Activated gamma-delta T cell (primary cell): Measurements from ENCODE around the gene USP43.
"Not testable (repeated sequence)": the region's sequence is repeated elsewhere in the genome, so short reads cannot be mapped to it uniquely, and the experiment has no call there.

Experiments used
- DNase-seq: peaks from one replicate; lab custom pipeline; 2025; lab: John Stamatoyannopoulos, UW
- total RNA-seq, 2 donors: gene quantifications; one replicate each; lab custom pipeline; 2026; lab: John Stamatoyannopoulos, UW

The USP43 gene, protein sequence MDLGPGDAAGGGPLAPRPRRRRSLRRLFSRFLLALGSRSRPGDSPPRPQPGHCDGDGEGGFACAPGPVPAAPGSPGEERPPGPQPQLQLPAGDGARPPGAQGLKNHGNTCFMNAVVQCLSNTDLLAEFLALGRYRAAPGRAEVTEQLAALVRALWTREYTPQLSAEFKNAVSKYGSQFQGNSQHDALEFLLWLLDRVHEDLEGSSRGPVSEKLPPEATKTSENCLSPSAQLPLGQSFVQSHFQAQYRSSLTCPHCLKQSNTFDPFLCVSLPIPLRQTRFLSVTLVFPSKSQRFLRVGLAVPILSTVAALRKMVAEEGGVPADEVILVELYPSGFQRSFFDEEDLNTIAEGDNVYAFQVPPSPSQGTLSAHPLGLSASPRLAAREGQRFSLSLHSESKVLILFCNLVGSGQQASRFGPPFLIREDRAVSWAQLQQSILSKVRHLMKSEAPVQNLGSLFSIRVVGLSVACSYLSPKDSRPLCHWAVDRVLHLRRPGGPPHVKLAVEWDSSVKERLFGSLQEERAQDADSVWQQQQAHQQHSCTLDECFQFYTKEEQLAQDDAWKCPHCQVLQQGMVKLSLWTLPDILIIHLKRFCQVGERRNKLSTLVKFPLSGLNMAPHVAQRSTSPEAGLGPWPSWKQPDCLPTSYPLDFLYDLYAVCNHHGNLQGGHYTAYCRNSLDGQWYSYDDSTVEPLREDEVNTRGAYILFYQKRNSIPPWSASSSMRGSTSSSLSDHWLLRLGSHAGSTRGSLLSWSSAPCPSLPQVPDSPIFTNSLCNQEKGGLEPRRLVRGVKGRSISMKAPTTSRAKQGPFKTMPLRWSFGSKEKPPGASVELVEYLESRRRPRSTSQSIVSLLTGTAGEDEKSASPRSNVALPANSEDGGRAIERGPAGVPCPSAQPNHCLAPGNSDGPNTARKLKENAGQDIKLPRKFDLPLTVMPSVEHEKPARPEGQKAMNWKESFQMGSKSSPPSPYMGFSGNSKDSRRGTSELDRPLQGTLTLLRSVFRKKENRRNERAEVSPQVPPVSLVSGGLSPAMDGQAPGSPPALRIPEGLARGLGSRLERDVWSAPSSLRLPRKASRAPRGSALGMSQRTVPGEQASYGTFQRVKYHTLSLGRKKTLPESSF
- total RNA-seq: 0.96 to 1.7 reads per million in 2 donors

DNA sequence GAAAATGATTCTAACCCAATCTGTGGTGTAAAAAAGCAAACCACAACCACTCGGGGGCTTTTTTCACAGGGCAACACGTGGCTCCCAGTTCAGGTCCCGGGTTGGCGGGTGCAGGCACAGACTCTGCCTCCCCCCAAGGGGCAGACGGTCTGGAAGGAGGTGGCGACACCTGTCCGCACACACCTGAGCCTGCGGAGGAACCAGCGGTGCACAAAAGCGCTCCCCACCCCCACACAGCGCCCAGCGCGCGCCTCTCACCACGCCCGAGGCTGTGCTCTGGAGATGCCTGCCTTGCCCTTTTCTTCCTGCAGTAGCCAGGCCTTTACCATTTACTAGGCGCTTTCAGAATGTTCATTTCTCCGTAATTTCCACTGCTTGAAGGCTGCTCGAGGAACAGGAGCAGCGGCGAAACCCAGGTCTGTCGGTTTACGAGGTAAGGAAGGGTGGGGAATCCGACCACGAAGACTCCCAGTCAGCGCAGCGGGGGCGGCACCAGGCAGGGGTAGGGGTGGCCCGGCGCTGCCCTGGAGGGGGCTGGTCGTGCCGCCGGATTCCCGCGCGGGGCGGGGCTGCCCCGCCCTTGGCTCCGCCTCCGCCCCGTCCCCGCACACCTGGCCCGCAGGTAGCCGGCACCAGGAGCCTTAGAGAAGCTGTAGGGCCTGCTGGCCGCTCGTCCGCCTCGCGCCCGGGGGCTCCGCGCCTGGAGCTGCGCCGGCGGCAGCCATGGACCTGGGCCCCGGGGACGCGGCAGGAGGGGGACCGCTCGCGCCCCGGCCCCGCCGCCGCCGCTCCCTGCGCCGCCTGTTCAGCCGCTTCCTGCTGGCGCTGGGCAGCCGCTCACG, at the start of gene USP43:
Gene USP43 (plus strand): TSS at position 608 of the 842 bp plus-strand sequence. CDS start 116 bp downstream, at position 724.
- no peak for DNase-seq

DNA sequence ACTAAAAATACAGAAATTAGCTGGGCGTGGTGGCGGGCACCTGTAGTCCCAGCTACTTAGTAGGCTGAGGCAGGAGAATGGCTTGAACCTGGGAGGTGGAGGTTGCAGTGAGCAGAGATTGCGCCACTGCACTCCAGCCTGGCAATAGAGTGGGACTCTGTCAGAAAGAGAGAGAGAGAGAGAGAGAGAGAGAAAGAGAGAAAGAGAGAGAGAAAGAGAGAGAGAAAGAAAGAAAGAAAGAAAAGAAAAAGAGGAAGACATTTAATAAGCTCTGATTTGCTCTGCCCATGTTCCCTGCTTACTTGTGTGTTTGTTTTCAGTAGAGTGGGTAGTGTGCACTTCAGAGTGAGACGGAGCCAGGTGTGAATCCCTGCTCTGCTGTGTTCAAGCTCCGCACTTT, 47.7 kb upstream of the USP43 start:
- not testable (repeated sequence) for DNase-seq

GRCh38 chr17:9598661-9599060, 46.7 kb upstream of the USP43 start:
- no peak for DNase-seq

- DNase-seq: not testable (repeated sequence)
Observed at GRCh38 chr17:9604583-9604982, 40.7 kb upstream of the USP43 start.

DNA sequence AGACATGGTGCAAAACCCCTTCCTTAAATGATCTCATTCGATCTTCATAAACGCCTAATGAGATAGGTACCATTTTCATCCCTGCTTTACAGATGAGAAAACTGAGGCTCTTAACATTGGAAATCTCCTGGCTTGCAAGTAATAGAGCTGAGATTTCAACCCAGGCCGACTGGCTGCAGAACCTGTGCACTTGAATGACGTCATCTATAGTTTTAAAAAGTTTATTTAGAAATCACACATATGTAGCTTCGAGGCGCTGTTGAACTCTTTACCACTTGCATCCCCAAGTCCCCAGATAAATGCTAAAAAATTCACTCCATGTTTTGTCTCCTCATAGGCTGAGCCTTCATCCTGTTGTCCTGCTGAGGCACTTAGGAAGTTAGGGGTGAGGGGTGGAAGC, 38.9 kb upstream of the USP43 start:
- DNase-seq: no peak

GRCh38 chr17:9607058-9607457, 38.3 kb upstream of the USP43 start:
- not testable (repeated sequence) for DNase-seq

- DNase-seq: no peak
Observed at GRCh38 chr17:9611557-9611956, 33.8 kb upstream of the USP43 start.

- no peak for DNase-seq
Observed at GRCh38 chr17:9612006-9612405, 33.3 kb upstream of the USP43 start.

DNA sequence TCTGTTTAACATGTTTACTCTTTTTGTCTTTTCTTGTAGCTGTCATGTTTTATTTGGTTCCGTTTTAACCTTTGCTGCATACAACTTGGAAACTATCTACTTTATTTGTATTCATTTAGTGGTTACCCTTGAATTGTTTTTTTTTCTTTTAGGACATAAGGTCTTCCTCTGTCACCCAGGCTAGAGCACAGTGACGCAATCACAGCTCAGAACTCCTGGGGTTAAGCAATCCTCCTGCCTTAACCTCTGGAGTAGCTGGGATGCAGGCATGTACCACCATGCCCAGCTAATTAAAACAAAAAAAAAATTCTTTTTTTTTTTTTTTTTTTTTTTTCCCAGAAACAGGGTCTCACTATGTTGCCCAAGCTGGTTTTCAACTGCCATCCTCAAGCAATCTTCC, 29.8 kb upstream of the USP43 start:
- no peak for DNase-seq

- no peak for DNase-seq
Observed at GRCh38 chr17:9622961-9623360, 22.4 kb upstream of the USP43 start.

- no peak for DNase-seq
Observed at GRCh38 chr17:9628509-9628908, 16.8 kb upstream of the USP43 start.

- no peak for DNase-seq
Observed at GRCh38 chr17:9632741-9633140, 12.6 kb upstream of the USP43 start.

DNA sequence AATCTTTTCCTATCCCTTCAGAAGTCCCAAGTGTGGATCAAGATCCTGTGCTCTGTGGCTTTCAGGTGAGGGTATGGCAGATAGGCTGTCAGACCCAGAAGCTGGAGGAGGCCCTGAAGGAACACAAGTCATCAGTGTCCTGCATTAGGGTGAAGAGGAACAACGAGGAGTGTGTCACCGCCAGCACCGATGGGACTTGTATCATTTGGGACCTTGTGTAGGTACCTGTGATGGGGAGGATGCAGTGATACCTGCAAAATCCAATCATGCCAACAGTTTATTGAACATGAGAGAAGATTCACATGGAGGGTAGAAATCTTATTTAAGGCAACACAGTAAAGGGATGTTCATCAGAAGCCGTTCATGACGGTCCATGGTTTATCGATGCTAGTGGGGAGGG, 10.0 kb upstream of the USP43 start:
- DNase-seq: no peak

DNA sequence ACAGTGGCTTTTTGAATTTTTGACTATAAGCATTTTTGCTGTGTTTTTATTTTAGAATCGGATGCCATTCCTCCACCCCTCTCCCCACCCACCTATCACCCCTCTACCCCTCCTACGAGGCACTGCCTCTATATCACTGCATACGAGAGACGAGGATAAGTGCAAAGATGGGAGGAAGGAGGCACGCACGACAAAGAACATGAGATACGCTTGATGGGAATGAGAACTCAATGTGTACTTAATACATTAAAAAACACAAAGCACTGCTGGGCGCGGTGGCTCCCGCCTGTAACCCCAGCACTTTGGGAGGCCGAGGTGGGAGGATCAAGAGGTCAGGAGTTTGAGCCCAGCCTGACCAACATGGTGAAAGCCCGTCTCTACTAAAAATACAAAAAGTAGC, 8.8 kb upstream of the USP43 start:
- DNase-seq: no peak

DNA sequence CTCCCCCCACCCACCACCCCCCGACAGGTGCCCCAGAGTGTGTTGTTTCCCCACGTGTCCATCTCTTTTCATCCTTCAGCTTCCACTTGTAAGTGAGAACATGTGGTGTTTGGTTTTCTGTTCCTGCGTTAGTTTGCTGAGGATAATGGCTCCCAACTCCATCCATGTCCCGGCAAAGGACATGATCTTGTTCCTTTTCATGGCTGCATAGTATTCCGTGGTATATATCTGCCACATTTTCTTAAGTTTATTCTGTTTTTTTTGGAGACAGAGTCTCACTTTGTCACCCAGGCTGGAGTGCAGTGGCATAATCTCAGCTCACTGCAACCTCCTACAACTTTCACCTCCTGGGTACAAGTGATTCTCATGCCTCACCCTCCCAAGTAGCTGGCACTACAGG, 4.9 kb upstream of the USP43 start:
- not testable (repeated sequence) for DNase-seq

- DNase-seq: no peak
Observed at GRCh38 chr17:9643611-9644010, 1.7 kb upstream of the USP43 start.

GRCh38 chr17:9645851-9646545, 681 bp downstream of the USP43 start:
- DNase-seq: no peak

- no peak for DNase-seq
Observed at GRCh38 chr17:9646546-9646885, 1.2 kb downstream of the USP43 start.

GRCh38 chr17:9647014-9647413, 1.7 kb downstream of the USP43 start:
- no peak for DNase-seq

DNA sequence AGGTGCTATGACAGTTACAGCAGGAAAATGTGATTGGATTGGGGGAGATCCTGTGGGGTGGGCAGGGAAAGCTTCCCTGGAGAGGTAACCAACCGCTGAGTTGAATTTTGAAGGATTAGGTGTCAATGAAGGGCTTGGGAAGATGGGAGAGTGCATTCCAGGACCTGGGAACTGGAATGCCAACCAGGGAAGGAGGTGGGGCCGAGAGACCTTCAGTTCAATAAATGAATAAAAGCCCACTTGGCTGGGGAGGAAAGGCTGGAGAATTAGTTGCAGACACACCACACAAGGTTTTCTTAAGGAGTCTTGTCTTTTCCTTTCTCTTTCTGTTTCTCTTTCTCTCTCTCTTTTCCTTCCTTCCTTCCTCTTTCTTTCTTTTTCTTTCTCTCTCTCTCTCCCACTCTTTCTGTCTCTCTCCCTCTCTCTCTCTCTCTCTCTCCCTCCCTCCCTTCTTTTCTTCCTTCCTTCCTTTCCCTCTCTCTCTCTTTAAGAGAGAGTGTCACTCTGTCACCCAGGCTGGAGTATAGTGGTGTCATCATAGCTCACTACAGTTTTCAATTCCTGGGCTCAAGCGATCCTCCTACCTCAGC, 3.3 kb downstream of the USP43 start:
- DNase-seq: no peak
